Measurements from ENCODE around the gene BORCS5.
"Not testable (repeated sequence)": the region's sequence is repeated elsewhere in the genome, so short reads cannot be mapped to it uniquely, and the experiment has no call there.

The BORCS5 gene

DNA sequence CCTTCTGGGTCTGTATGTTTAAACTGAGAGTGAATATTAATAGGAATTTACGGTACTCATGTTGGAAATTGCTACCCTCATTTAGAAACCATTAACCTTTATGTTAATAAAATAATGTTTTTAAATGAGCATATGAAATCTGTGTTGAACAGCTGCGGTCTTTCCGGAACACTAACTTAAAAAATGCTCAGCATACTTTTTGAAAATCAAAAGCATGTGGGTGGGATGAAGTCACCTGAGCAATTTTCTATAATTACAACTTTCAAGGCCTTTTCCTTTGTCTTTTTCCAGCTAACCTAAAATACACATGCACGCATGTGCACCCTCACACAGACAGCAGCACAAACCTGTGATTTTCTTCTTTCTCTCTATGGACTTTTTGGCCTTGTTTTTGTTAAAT is 39.8 kb downstream of the BORCS5 start:
- no peak for DNase-seq

DNA sequence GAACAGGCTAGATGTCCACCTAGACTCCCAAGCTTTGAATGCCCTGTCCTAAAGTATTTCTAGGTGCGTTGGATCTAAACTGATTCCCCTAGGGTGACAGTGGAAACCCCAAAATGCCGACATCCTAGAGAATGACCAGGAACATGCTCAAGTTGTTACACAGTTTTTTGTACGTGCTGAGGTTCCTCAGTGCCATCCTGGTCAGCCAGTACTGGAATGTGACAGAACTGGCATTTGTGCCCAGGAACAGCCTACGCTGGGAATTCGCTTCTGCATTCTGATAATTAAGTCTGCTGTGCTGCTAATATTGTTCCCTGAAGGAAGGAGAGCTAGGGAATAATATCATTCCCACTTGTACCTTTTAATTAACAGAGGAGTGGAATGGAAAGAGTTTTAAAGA is 40.3 kb downstream of the BORCS5 start:
- DNase-seq, result no peak

DNA sequence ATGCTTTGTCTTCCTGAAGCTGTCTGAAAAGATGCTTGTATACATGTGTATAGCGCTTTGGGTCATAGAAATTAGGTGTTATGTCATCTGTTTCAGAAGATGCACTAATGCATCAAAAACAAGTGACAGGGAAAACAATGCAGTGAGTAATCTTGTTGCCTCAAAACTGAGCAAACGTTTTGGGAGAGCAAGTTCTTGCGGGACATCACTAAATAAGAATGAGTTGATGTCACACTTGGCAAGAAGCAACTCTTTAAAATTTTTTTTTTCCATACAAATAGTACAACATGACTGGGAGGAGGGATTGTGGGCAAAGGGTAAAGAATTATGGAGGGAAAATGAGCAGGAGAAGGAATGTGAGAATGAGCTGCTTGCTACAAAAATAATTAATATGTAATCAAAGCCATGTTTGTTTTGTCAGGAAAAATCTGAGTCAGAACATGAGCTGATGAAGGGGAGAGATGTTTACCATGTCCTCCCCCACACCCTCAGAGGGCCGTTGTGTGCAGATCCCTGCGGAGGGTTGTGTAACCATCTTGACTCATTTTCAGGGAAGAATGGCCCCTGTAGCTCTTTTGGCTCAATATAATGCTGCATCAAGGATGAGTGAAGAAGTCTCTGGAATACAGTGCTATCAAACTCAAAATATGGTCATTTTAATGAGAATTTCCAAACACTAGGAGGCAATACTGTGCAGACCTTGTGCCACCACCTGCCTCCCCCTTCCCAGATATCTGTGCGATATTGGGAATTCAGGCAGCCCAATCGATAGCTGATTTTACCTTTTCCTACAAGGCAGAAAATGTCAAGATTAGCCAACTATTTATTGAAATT is 41.4 kb downstream of the BORCS5 start:
- no peak for DNase-seq

DNA sequence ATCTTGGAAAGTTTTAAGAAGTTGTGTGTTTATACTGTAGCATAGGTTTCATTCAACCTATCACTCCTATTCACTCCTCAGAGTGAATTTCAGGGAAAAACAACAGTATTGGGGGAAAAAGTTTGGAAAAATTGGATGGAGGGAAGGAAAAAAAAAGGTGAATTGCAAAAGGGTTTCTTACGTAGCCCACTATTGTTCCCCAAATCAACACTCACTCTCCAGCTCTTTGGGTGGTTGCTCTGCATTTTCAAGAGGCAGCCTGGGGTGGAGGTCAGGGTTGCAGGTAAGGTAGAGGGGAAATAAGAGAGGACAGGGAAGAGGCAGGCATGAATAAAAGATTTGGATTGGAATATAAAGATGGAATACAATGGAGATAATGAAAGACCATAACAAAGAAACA is 42.3 kb downstream of the BORCS5 start:
- no peak for DNase-seq

DNA sequence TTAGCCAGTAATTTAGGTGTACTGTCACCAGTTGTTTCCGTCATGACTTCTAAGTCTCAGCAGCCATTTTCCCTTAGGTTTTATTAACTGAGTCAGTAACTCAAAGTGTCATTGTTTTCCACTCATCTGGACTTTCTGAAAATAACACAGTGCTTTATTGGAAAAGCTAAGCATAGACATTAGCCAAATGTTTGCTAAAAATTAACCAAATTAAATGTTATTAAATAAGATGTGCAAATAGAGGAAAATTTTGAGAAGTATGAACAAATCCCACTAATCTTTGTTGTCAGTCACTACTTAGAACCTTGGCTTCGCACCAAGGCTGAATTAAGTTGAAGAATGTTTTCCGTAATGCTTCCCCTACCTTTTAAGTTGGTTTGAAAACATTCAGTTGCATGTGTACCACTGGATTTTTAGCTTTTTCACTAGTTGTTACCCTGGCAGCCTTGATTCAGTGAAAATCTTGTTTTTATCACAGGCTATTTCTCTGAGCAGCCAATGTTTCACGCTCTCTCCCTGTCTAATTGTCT is 43.0 kb downstream of the BORCS5 start:
- no peak for DNase-seq

DNA sequence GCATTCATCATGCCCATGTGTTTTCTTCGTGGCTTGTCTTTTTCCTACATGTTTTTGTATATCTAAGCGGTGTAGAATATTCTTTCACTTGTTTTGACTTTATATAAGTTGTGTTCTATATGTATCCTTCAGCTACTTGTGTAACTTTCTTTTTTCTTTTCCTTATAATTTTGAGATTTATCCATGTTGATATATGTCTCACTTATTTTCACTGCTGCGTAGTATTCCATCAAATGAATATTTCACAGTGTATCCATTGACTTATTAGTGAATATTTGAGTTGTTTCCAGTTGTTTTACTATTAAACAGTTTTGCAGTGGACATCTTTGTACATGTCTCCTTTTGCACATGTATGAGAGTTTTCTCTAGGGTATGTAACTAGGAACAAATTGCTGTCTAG is 43.9 kb downstream of the BORCS5 start:
- DNase-seq, result no peak

DNA sequence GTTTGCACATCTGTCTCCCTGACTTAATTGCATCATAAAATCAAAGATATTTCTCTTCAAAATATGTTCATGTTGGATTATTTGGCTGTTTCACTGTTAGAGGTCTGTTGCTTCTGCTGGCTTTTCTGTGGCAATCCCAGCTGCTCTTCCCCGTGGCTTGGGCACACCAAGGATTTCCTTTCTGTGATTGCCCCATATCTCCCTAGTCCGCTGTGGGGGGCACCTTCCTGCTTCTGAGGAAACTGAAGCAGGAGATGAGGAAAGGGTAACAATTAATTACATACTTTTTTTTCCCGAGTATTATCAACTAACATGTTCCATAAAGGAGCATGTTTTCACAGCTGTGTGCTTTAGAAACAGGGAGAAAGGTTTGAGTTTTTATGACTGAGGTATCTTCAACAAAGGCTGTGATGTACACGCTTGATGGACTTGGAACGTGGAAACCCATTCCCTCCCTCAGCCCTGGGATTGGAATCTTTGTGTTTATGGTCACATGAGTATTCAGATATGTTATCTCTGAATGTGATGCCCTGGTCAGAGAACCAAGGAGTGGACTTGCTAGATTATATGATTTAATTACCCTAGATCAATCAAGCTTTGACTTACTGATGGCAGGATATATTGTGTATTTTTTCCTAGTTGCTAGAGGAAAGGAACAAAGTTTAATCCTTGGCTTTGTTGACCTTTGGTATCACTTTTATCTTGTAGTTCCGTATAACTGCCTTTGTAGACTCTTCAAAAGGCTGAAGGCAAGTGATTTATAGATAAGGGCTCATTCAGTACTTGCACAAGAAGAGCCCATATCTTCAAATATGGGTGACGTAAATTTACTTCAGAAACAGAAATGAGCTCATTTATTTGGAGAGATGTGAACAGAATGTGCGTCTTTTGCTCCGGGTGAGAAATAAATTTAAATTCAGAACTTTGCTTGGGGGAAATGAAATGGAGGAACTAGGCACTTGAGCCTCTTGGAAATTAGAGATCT is 46.7 kb downstream of the BORCS5 start:
- no peak for DNase-seq

DNA sequence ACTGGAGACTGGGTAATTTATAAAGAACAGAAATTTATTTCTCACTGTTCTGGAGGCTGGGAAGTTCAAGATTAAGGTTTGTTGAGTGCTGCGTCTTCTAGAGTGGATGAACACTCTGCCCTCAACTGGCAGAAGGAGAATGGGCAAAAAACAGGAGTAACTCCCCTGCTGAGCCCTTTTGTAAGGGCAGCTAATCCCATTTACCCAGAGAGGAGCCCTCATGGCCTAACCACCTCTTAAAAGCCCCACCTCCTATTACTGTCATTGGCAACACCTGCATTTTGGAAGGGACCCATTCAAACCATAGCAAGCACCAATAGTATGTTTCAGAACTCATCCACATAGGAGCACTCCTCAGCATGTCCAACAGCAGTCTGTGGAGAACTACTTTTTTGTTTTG is 47.4 kb downstream of the BORCS5 start:
- no peak for DNase-seq

DNA sequence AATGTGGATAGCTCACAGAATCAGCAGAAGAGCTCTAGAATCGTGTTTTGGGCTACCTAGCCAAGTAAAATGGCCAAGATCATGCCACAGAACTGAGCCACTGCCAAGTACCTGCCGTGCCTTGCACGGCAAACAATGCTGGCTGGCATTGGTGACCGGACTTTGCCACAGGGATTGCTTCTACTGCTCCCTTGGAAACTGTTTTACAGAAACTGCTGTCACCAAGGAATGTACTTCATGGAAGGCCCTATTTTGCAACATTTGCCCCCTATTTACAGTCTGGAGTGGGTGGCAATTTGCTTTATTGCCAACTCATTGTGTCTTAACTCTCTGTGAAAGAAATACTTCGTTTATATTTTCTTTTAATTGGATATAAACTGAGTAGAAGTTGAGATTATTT is 49.0 kb downstream of the BORCS5 start:
- no peak for DNase-seq

DNA sequence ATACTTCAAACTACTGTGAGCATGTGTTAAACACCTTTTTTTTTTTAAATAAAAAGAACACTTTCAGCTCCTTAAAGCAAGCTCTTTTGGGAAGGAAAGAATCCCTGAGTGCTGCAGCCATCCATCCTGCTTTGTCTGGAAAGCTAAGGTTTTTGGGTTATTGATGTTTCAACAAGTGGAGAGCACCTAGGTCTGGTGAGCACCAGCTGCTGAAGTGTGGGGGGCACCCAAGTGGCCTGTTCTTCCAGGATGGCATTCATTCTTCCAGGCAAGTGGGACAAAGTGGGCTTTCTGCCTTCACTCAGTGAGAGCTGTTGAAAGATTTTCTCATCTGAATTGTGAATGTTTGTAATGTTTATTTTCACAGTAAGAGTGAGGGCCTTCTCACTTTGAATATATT is 49.9 kb downstream of the BORCS5 start:
- no peak for DNase-seq

DNA sequence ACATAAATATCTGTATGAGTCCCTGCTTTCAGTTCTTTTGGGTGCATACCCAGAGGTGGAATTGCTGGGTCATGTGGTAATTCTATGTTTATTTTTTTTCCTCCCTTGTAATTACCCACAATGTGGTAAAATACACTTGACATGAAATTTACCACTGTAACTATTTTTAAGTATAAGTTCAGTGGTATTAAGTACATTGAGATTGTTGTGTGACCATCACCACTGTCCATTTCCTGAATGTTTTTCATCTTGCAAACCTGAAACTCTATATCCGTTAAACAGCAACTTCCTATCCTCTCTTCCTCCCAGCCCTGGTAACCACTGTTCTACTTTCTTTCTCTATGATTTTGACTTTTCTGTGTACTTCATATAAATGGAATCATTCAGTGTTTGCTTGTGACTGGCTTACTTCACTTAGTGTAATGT is 51.4 kb downstream of the BORCS5 start:
- no peak for DNase-seq

DNA sequence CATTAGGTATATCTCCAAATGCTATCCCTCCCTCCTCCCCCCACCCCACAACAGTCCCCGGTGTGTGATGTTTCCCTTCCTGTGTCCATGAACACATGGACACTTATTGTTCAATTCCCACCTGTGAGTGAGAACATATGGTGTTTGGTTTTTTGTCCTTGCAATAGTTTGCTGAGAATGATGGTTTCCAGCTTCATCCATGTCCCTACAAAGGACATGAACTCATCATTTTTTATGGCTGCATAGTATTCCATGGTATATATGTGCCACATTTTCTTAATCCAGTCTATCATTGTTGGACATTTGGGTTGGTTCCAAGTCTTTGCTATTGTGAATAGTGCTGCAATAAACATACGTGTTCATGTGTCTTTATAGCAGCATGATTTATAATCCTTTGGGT is 52.5 kb downstream of the BORCS5 start:
- not testable (repeated sequence) for DNase-seq

DNA sequence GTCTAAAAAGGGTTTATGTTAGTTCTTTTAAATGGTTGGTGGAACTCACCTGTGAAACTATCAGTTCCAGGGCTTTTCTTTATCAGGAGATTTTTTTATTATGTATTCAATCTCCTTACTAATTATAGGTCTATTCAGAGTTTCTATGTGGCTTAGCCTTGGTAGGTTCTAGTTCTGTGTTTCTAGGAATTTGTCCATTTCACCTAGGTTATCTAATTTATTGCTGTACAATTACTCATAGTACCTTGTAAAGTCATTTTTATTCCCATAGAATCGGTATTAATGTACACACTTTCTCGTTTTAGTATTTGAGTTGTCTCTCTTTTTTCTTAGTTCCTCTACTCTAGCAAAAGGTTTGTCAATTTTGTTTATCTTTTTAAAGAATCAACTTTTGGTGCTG is 59.0 kb downstream of the BORCS5 start:
- DNase-seq, result no peak

DNA sequence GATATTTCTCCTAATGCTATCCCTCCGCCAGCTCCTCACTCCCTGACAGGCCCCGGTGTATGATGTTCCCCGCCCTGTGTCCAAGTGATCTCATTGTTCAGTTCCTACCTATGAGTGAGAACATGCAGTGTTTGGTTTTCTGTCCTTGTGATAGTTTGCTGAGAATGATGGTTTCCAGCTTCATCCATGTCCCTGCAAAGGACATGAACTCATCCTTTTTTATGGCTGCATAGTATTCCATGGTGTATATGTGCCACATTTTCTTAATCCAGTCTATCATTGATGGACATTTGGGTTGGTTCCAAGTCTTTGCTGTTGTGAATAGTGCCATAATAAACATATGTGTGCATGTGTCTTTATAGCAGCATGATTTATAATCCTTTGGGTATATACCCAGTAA is 62.3 kb downstream of the BORCS5 start:
- DNase-seq, result not testable (repeated sequence)

DNA sequence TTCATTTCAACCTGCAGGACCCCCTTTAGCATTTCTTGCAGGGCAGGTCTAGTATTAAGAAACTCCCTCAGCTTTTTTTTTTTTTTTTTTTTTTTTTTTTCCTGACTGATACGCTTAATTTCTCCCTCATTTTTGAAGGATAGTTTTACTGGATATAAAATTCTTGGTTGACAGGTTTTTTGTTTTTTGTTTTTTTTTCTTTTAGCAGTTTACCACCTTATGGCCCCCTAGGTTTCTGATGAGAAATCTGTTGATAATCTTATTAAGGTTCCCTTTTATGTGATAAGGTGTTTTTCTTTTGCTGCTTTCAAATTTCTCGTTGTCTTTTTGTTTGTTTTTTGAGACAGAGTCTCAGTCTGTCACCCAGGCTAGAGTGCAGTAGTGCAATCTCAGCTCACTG is 66.5 kb downstream of the BORCS5 start:
- no peak for DNase-seq

DNA sequence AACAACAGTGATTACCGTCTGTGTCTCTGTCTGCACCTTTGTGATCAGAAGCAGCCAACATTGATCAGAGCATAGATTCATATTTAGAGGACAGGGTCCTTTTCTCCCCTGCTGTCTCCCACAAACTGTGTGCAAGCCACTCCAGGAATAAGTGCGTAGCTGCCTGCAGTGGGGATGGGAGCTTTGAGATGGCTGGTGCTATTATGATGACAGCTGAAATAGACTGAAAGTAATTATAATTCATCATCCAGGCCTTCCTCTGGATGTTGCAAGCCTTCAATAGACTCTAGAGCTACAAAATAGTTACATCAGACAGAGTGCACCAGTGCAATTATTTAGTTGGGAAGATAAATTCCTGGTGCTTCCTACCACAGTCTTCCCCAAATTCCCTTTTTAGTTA is 68.1 kb downstream of the BORCS5 start:
- DNase-seq, result no peak

DNA sequence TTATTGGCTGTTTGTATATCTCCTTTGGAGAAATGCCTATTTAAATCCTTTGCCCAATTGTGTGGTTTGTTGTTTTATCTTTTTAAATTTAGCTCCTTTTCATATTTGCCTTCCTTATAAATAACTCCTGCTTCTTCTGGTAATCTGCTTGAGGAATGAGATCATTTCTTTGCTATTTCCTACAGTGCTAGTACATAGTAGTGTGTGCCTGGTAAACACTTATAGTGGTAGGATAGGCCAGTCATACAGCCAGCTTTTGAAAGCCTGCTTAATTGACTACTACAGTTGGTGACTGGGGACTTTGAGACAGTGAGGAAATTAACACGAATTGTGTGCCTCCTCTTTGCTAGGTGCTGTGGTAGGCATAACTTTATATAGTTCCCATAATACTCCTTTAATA is 68.7 kb downstream of the BORCS5 start:
- DNase-seq, result no peak

DNA sequence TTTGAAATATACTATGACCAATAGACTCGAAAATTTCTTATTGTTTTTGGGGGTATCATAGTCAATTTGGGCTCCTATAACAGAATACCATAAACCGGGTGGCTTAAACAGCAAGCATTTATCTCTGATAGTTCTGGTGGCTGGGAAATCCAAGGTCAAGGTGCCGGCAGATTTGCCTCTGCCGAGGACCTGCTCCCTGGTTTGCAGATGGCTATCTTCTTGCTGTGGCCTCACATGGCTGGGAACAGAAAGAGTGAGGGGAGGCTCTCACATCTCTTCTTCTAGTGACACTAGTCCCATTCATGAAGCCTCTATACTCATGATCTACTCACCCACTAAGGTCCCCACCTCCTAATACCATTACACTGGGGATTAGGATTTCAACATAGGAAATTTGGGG is 70.7 kb downstream of the BORCS5 start:
- DNase-seq, result no peak

DNA sequence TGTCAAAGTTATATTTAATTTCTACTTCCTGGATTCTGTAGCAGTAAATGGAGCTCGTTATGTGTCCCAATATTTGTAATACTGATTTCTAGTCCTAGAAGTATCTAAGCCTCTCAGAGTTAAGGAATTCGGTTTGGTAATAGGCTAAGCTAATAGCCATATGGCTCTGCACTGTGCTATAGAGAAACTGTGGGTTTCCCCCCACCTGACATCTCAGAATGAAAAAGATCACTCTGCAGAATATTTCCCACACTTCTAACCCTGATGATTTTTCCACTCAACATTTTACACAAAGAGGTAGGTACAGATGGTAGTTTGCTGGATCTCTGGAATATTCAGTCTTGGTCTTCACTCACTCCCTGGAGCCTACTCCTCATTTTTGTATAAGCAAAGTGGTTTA is 71.2 kb downstream of the BORCS5 start:
- DNase-seq, result no peak

DNA sequence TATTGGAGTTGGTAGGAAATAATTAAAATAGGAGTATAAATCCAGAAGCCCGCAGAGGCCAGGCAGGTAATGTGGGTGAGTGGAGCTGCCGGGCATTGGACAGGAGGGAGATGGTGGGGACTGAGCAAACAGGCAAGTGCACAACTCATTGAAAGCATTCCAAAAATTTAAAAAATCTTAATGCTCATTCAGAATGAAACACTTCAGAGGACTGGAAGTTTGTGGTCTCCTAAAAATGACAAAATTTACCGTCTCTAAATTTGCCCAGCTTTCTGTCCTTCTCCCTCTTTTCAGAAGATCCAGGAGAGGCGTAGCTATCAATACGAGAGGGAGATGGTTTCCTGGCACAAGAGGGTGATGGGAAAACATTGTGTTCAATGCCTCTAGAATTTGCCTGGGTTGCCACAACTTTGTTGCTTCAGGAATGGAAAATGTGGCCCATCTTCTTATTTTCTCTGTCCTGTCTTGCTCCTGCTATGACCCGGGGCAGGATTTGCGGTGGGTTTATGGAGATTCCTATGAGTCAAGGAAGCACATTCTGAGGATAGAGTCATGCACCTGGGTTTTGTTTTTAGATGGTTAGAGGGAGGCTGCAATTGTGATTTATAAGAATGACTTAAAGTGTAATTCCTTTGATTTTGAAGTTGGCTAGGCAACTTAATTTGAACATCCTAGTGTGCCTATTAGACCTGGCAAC is 72.2 kb downstream of the BORCS5 start:
- DNase-seq, result no peak

DNA sequence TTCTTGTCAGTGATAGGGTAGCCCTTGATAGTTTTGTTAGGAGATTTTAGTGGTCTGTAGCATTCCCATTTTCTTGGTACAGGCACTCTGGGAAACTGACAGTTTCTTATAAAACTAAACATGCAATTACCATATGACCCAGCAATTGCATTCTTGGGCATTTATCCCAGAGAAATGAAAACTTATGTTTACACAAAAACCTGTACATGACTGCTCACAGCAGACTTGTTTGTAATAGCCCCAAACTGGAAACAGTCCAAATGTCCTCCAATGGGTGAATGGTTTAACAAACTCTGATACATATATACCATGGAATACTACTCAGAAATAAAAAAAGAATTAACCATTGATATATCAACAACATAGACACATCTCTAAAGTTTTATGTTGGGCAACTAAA is 75.5 kb downstream of the BORCS5 start:
- no peak for DNase-seq

DNA sequence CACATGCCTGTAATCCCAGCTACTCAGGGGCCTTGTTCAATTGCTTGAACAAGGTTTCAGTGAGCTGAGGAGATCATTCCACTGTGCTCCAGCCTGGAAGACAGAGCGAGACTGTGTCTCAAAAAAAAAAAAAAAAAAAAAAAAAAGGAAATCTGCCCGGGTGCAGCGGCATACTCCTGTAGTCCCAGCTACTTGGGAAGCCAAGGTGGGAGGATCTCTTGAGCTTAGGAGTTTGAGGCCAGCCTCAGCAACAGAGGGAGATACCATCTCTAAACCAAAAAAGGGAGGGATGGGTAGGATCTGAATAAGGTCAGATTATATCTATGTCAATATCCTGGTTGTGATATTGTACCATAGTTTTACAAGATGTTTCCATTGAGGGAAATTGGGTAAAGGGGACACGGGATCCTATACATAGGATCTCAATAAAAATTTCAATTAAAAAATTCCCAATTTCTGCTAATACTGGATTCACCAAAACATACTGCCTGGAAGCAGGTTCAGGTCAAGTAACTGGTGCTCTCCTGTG is 76.4 kb downstream of the BORCS5 start:
- no peak for DNase-seq

DNA sequence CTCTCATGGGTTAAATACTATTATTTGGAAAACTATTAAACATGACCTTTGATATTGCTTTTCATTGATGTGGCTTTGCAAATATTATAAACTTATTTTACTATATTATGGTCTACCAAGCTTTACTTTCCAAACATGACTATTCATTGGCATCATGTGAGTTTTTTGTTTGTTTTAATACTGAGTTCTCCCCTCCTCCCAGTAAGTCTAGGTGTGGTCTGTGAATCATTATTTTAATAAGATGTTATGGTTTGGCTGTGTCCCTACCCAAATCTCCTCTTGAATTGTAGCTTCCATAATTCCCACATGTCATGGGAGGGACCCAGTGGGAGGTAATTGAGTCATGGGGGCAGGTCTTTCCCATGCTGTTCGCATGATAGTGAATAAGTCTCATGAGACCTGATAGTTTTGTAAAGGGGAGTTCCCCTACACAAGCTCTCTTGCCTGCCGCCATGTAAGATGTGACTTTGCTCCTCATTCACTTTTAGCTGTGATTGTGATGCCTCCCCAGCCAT is 80.0 kb downstream of the BORCS5 start:
- DNase-seq, result no peak

Data from activated CD4-positive, CD25-positive, alpha-beta regulatory T cell treated with anti-CD3 and anti-CD28 coated beads, Interleukin-2, amount 50 U/mL, for 72 hours (primary cell).